HEK293 (cell line): ENCODE results near the gene LRP1B.

Source experiments
- KLF10 ChIP-seq: fragments of 450-650 bp; IDR thresholded peaks from 2 replicates; pipeline ENCODE4 v1.5.1; 2018; ENCODE audit warnings: missing biosample characterization, mild to moderate bottlenecking, missing genetic modification characterization
- KLF9 ChIP-seq: fragments of 450-650 bp; formaldehyde crosslinking; IDR thresholded peaks from 2 replicates; pipeline ENCODE4 v1.5.1; 2016; ENCODE audit warnings: missing biosample characterization, missing genetic modification characterization, low read depth
- SP2 ChIP-seq: fragments of 450-650 bp; formaldehyde crosslinking; IDR thresholded peaks from 2 replicates; pipeline ENCODE4 v1.5.1; 2016; ENCODE audit warnings: missing biosample characterization, missing genetic modification characterization
- ZFP41 ChIP-seq: fragments of 450-650 bp; formaldehyde crosslinking; IDR thresholded peaks from 2 replicates; pipeline ENCODE4 v1.5.1; 2016; ENCODE audit warnings: missing biosample characterization, missing genetic modification characterization, borderline replicate concordance
- ZNF184 ChIP-seq: fragments of 450-650 bp; IDR thresholded peaks from 2 replicates; pipeline ENCODE4 v1.5.1; 2018; ENCODE audit warnings: missing biosample characterization, mild to moderate bottlenecking, missing genetic modification characterization
- ZNF433 ChIP-seq: fragments of 450-650 bp; formaldehyde crosslinking; IDR thresholded peaks from 2 replicates; pipeline ENCODE4 v1.5.1; 2016; ENCODE audit warnings: missing biosample characterization, missing genetic modification characterization, low read depth
- TF ChIP-seq, protein P1 (sequence below): fragments of 450-650 bp; formaldehyde crosslinking; IDR thresholded peaks from 2 replicates; pipeline ENCODE4 v1.5.1; 2016; ENCODE audit warnings: missing biosample characterization, missing genetic modification characterization
- TF ChIP-seq, protein P2 (sequence below): fragments of 450-650 bp; formaldehyde crosslinking; IDR thresholded peaks from 2 replicates; pipeline ENCODE4 v1.5.1; 2016; ENCODE audit warnings: missing biosample characterization, missing genetic modification characterization

GRCh38 chr2:140473851-140474250, 1657.0 kb downstream of the LRP1B start:
- TF ChIP-seq, protein P1, sequence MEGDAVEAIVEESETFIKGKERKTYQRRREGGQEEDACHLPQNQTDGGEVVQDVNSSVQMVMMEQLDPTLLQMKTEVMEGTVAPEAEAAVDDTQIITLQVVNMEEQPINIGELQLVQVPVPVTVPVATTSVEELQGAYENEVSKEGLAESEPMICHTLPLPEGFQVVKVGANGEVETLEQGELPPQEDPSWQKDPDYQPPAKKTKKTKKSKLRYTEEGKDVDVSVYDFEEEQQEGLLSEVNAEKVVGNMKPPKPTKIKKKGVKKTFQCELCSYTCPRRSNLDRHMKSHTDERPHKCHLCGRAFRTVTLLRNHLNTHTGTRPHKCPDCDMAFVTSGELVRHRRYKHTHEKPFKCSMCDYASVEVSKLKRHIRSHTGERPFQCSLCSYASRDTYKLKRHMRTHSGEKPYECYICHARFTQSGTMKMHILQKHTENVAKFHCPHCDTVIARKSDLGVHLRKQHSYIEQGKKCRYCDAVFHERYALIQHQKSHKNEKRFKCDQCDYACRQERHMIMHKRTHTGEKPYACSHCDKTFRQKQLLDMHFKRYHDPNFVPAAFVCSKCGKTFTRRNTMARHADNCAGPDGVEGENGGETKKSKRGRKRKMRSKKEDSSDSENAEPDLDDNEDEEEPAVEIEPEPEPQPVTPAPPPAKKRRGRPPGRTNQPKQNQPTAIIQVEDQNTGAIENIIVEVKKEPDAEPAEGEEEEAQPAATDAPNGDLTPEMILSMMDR (tag by site-specific recombination), result no peak
- TF ChIP-seq SP2 (tag by site-specific recombination), result no peak
- no peak for TF ChIP-seq ZNF184
- no peak for TF ChIP-seq KLF9 (tag by site-specific recombination)
- TF ChIP-seq ZFP41 (tag by site-specific recombination), result no peak
- TF ChIP-seq, protein P2, sequence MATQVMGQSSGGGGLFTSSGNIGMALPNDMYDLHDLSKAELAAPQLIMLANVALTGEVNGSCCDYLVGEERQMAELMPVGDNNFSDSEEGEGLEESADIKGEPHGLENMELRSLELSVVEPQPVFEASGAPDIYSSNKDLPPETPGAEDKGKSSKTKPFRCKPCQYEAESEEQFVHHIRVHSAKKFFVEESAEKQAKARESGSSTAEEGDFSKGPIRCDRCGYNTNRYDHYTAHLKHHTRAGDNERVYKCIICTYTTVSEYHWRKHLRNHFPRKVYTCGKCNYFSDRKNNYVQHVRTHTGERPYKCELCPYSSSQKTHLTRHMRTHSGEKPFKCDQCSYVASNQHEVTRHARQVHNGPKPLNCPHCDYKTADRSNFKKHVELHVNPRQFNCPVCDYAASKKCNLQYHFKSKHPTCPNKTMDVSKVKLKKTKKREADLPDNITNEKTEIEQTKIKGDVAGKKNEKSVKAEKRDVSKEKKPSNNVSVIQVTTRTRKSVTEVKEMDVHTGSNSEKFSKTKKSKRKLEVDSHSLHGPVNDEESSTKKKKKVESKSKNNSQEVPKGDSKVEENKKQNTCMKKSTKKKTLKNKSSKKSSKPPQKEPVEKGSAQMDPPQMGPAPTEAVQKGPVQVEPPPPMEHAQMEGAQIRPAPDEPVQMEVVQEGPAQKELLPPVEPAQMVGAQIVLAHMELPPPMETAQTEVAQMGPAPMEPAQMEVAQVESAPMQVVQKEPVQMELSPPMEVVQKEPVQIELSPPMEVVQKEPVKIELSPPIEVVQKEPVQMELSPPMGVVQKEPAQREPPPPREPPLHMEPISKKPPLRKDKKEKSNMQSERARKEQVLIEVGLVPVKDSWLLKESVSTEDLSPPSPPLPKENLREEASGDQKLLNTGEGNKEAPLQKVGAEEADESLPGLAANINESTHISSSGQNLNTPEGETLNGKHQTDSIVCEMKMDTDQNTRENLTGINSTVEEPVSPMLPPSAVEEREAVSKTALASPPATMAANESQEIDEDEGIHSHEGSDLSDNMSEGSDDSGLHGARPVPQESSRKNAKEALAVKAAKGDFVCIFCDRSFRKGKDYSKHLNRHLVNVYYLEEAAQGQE, result no peak
- no peak for TF ChIP-seq ZNF433 (tag by site-specific recombination)
- no peak for TF ChIP-seq KLF10 (tag by site-specific recombination)
